ENCODE data around the gene FBXO31. TPM values are rescaled to one million over a fixed set of nuclear protein-coding genes. Genes with fewer than 3 reads are reported as not detected.
A peak's percentile ranks its signal among the peaks of the same experiment; 100 is the strongest.

FBXO31 gene
- total and polyA plus RNA-seq, 9 of the 15 experiments (the other 6 are each of a cell fraction or from before 2014, with no cell fraction given): 0.18 to 33.3 (median 10.9) TPM

DNA sequence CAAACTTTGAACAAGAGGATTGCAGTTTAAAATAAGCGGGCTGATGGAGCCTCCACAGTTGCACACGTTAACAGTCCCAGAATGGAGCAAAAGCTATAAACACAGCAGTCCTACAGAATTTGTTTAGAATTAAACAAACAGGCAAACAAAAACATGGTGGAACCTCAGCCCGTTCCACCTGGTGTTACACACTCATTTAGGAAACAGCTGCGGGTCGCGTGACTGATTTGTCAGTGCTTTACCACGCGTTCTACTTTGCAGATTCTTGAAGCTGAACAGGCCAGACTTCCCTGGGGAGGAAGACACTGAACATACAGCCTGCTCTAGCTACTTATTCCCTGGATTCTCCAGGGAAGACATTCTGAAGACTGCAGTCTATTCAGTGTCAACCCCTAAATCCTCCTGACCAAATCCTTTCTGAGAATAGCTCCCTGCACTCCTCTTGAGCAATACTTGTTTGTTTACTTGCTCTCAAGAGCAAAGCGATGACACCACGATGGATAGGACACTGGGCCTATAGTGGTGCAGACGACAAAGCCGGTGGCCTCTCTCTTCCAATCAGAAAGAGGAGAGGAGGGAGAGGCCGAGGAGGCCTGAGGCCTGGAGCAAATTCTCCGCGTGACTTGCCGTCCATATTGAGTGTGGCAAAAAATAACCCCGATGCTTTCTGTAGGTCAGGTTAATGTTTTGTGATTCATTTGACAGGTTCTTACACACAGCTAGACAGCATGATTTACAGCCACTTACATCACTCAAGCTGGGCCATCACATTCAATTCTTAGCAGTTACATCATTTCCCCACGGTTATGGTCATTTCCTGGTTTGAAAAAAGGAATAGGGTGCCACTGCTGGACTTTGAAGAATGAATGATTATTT is 4.6 kb upstream of the FBXO31 start (continued):
- TF ChIP-seq TFAM (CRISPR knock-in tag; conservative IDR thresholded peaks at IDR 0.05) (no peak), BMI1 (IDR thresholded peaks at IDR 0.05; ENCODE audit: low read length) (no peak), EZH2 (IDR thresholded peaks at IDR 0.05; ENCODE audit: borderline replicate concordance, low read depth, low read length) (no peak), ZFP91 (CRISPR knock-in tag; IDR thresholded peaks at IDR 0.05) (no peak), ZBTB12 (CRISPR knock-in tag; IDR thresholded peaks at IDR 0.05) (peak; percentile 16; the same call in 1 of the 2 replicates), ZNF134 (CRISPR knock-in tag; conservative IDR thresholded peaks at IDR 0.05) (0 out of 2 replicates have a peak, but pooled peaks have one; percentile 28), RBM14 (IDR thresholded peaks at IDR 0.05; ENCODE audit: borderline replicate concordance, insufficient read depth, low read depth, low read length) (no peak), ZEB2 (IDR thresholded peaks at IDR 0.05) (0 out of 2 replicates have a peak, but pooled peaks have one; percentile 12), SIRT6 (IDR thresholded peaks at IDR 0.05; ENCODE audit: low read depth, low read length) (no peak), NELFE (IDR thresholded peaks at IDR 0.05; ENCODE audit: insufficient read depth, insufficient read length) (no peak), ZNF274 (IDR thresholded peaks at IDR 0.05; ENCODE audit: borderline replicate concordance, low read depth, low read length) (no peak), RFX1 (IDR thresholded peaks at IDR 0.05) (no peak), ZNF263 (CRISPR knock-in tag; IDR thresholded peaks at IDR 0.05; ENCODE audit: borderline replicate concordance) (no peak; the same call in 1 of the 2 replicates), ZNF668 (CRISPR knock-in tag; IDR thresholded peaks at IDR 0.05) (peak; percentile 83; the same call in 1 of the 2 replicates), PHTF2 (CRISPR knock-in tag; IDR thresholded peaks at IDR 0.05) (no peak), RUNX1 (IDR thresholded peaks at IDR 0.05; ENCODE audit: low read depth) (no peak), CREB3 (tag; conservative IDR thresholded peaks at IDR 0.05; ENCODE audit: low read depth) (peak; percentile 91; the same call in 1 of the 2 replicates), ZBTB34 (CRISPR knock-in tag; IDR thresholded peaks at IDR 0.05) (peak; percentile 86), ZNF133 (CRISPR knock-in tag; IDR thresholded peaks at IDR 0.05) (0 out of 2 replicates have a peak, but pooled peaks have one; percentile 72), LEF1 (IDR thresholded peaks at IDR 0.05) (peak; percentile 94), ZNF586 (CRISPR knock-in tag; conservative IDR thresholded peaks at IDR 0.05) (no peak), ZNF324 (CRISPR knock-in tag; IDR thresholded peaks at IDR 0.05) (0 out of 2 replicates have a peak, but pooled peaks have one; percentile 17), ZNF217 (CRISPR knock-in tag; IDR thresholded peaks at IDR 0.05) (no peak)

Data from K562 (cell line).